22Rv1 (cell line): ENCODE results near the gene RNF212.

Source experiments
- CTCF ChIP-seq: fragments of 450-650 bp; IDR thresholded peaks from 2 replicates; pipeline ENCODE4 v1.5.1; 2017; ENCODE audit warnings: mild to moderate bottlenecking
- ZFX ChIP-seq: fragments of 450-650 bp; IDR thresholded peaks from 2 replicates; pipeline ENCODE4 v1.6.1; 2017; ENCODE audit warnings: antibody characterized with exemption, borderline replicate concordance

- TF ChIP-seq CTCF (no peak), ZFX (no peak)
These were observed 70.2 kb downstream of the RNF212 start for GRCh38 chr4:1043162-1043561.
